Neural cell (in vitro differentiated cells): ENCODE results near the gene ZNF438. TPM values are rescaled to one million over a fixed set of nuclear protein-coding genes. Genes with fewer than 3 reads are reported as not detected.

Experiments
- H2AFZ ChIP-seq: fragments of 200-600, 300-800 bp; sonication (generic), shearing (Covaris generic); 2 replicates; pipeline ENCODE4 v1.6.0; 2014; ENCODE audit warnings: low read depth, mild to moderate bottlenecking, antibody characterized with exemption, low read length, moderate library complexity
- H3F3A ChIP-seq: fragments of 200-600 bp; shearing (Covaris generic); 2 replicates; pipeline ENCODE4 v1.6.1; 2016; ENCODE audit warnings: mild to moderate bottlenecking, moderate library complexity, mixed read lengths, antibody characterized with exemption, low read length; ENCODE audit not compliant: insufficient read depth, poor library complexity, severe bottlenecking
- H3K27ac ChIP-seq: fragments of 200-600, 300-800 bp; sonication (generic), shearing (Covaris generic); 2 replicates; pipeline ENCODE4 v1.5.1; 2014; ENCODE audit warnings: mild to moderate bottlenecking, low read length, moderate library complexity
- H3K27me3 ChIP-seq: fragments of 300-800, 200-600 bp; sonication (generic), shearing (Covaris generic); 2 replicates; pipeline ENCODE4 v1.6.0; 2014; ENCODE audit warnings: mild to moderate bottlenecking, low read depth, low read length, moderate library complexity; ENCODE audit not compliant: insufficient read depth
- H3K36me3 ChIP-seq: fragments of 300-800, 200-600 bp; sonication (generic), shearing (Covaris generic); 2 replicates; pipeline ENCODE4 v1.5.1; 2014; ENCODE audit warnings: mild to moderate bottlenecking, antibody characterized with exemption, low read length, moderate library complexity; ENCODE audit not compliant: insufficient read depth
- H3K4me2 ChIP-seq: fragments of 300-800, 200-600 bp; sonication (generic), shearing (Covaris generic); 2 replicates; pipeline ENCODE4 v1.6.0; 2014; ENCODE audit warnings: mild to moderate bottlenecking, low read length
- H3K4me3 ChIP-seq: fragments of 300-800, 200-600 bp; sonication (generic), shearing (Covaris generic); 2 replicates; pipeline ENCODE4 v1.5.1; 2014; ENCODE audit warnings: mild to moderate bottlenecking, low read length, moderate library complexity
- H3K79me2 ChIP-seq: fragments of 200-600 bp; shearing (Covaris generic); replicated peaks from 2 replicates; pipeline ENCODE4 v1.6.0; 2014; ENCODE audit warnings: mild to moderate bottlenecking, low read length, moderate library complexity; ENCODE audit not compliant: insufficient read depth
- H3K9ac ChIP-seq: fragments of 300-800, 200-600 bp; sonication (generic), shearing (Covaris generic); 2 replicates; pipeline ENCODE4 v1.6.1; 2016; ENCODE audit warnings: mild to moderate bottlenecking, low read length, mixed read lengths
- H3K9me2 ChIP-seq: fragments of 200-600 bp; shearing (Covaris generic); 2 replicates; pipeline ENCODE4 v1.6.1; 2016; ENCODE audit warnings: mild to moderate bottlenecking, low read length, mixed read lengths; ENCODE audit not compliant: insufficient read depth
- H3K9me3 ChIP-seq: fragments of 200-600, 300-800 bp; sonication (generic), shearing (Covaris generic); 2 replicates; pipeline ENCODE4 v1.6.1; 2016; ENCODE audit warnings: mild to moderate bottlenecking, mixed run types, low read length, moderate library complexity, mixed read lengths
- H4K20me1 ChIP-seq: fragments of 200-600 bp; shearing (Covaris generic); 2 replicates; pipeline ENCODE4 v1.6.1; 2016; ENCODE audit warnings: mild to moderate bottlenecking, mixed run types; ENCODE audit not compliant: insufficient read depth
- EP300 ChIP-seq: fragments of 450-650 bp; conservative IDR thresholded peaks from 2 replicates; pipeline ENCODE4 v1.6.1; 2014; ENCODE audit warnings: antibody characterized with exemption, mild to moderate bottlenecking, moderate library complexity; ENCODE audit not compliant: poor library complexity, severe bottlenecking
- EZH2 ChIP-seq: fragments of 200-600, 300-800 bp; shearing (Covaris generic), sonication (generic); IDR thresholded peaks from 2 replicates; pipeline ENCODE4 v1.6.1; 2014; ENCODE audit warnings: antibody characterized with exemption, low read length, borderline replicate concordance, mild to moderate bottlenecking; ENCODE audit not compliant: insufficient read depth, poor library complexity, severe bottlenecking
- MXI1 ChIP-seq: fragments of 450-650 bp; conservative IDR thresholded peaks from 2 replicates; pipeline ENCODE4 v1.6.1; 2014; ENCODE audit warnings: antibody characterized with exemption, mild to moderate bottlenecking; ENCODE audit not compliant: poor library complexity, severe bottlenecking
- POLR2AphosphoS5 ChIP-seq: IDR thresholded peaks from 2 replicates; pipeline ENCODE4 v1.6.1; 2012
- RAD21 ChIP-seq: fragments of 450-650 bp; conservative IDR thresholded peaks from 2 replicates; pipeline ENCODE4 v1.6.1; 2014; ENCODE audit warnings: antibody characterized with exemption, mild to moderate bottlenecking, moderate library complexity
- SMC3 ChIP-seq: fragments of 450-650 bp; conservative IDR thresholded peaks from 2 replicates; pipeline ENCODE4 v1.6.1; 2014; ENCODE audit warnings: antibody characterized with exemption, mild to moderate bottlenecking, moderate library complexity; ENCODE audit not compliant: poor library complexity
- TAF1 ChIP-seq: IDR thresholded peaks from 2 replicates; pipeline ENCODE4 v1.6.1; 2012; ENCODE audit warnings: low read depth
- polyA plus RNA-seq: library from polyadenylated mRNA; depleted of rRNA; stranded (reverse); fragments of >200 nt; gene quantifications from 2 replicates; pipeline ENCODE4 v1.2.3, GENCODE V29; 2014
- TF ChIP-seq, protein P1 (sequence below): fragments of 450-650 bp; IDR thresholded peaks from 2 replicates; pipeline ENCODE4 v1.5.1; 2014; ENCODE audit warnings: antibody characterized with exemption, mild to moderate bottlenecking, moderate library complexity; ENCODE audit not compliant: poor library complexity, severe bottlenecking
- TF ChIP-seq, protein P2 (sequence below): IDR thresholded peaks from 2 replicates; pipeline ENCODE4 v1.6.1; 2012; ENCODE audit warnings: borderline replicate concordance

ZNF438 gene
- polyA plus RNA-seq, 1 donor from 2014 or later = 0.78 TPM

DNA sequence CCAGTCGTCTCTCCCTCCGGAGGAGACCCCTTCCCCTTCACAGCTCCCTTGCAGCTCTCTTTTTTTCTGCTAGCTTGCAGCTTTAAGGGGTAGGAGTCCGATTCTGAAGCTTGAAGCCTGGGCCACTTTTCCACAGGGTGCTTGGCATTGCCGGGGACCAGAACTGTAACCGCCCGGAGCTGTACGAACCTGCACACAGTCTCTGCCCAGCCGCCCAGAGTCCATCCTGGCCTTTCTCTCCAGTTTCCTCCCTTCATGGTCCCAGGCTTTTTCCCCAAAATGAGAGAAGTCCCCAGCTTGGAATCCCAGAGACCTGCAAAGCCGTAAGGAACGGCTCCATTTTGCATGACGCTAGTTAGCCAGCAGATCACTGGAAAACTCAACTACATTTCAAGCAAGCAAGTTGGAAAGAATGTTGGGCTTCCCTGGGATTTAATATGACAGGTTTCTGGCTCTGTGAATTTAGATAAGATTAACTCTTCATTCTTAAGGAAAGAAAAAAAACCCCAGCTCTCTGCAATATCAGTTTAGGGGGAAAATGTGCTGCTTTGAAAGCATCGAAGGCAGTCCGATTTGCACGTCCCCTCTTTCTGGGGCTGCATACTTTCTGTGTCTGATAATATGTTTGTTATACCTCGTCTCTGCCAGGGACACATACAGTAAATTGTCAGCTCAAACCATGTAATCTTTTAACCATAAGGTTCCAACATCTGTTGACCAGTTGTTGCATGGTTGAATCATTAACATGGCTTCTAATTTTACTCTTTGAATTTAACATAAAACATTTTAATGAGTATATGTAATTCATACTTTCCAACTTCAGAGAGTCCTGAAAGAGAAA, 212.1 kb downstream of the ZNF438 start:
- Histone ChIP-seq H3K79me2 (no peaks in the 10 kb centered on the region), H3K36me3 (no peaks in the 10 kb centered on the region), H3K27me3 (no peaks in the 10 kb centered on the region), H3F3A (no peaks in the 10 kb centered on the region), H3K9me3 (no peaks in the 10 kb centered on the region), H3K4me2 (no peak overlapping the region), H3K9ac (no peak overlapping the region), H3K9me2 (no peaks in the 10 kb centered on the region), H2AFZ (no peak overlapping the region), H4K20me1 (no peaks in the 10 kb centered on the region), H3K4me3 (no peak overlapping the region), H3K27ac (no peak overlapping the region)
- TF ChIP-seq, protein P1, sequence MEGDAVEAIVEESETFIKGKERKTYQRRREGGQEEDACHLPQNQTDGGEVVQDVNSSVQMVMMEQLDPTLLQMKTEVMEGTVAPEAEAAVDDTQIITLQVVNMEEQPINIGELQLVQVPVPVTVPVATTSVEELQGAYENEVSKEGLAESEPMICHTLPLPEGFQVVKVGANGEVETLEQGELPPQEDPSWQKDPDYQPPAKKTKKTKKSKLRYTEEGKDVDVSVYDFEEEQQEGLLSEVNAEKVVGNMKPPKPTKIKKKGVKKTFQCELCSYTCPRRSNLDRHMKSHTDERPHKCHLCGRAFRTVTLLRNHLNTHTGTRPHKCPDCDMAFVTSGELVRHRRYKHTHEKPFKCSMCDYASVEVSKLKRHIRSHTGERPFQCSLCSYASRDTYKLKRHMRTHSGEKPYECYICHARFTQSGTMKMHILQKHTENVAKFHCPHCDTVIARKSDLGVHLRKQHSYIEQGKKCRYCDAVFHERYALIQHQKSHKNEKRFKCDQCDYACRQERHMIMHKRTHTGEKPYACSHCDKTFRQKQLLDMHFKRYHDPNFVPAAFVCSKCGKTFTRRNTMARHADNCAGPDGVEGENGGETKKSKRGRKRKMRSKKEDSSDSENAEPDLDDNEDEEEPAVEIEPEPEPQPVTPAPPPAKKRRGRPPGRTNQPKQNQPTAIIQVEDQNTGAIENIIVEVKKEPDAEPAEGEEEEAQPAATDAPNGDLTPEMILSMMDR = no peak
- TF ChIP-seq SMC3 (no peak), EZH2 (no peak), POLR2AphosphoS5 (no peak), TAF1 (no peak), MXI1 (no peak), RAD21 (no peak), EP300 (no peak)
- TF ChIP-seq, protein P2, sequence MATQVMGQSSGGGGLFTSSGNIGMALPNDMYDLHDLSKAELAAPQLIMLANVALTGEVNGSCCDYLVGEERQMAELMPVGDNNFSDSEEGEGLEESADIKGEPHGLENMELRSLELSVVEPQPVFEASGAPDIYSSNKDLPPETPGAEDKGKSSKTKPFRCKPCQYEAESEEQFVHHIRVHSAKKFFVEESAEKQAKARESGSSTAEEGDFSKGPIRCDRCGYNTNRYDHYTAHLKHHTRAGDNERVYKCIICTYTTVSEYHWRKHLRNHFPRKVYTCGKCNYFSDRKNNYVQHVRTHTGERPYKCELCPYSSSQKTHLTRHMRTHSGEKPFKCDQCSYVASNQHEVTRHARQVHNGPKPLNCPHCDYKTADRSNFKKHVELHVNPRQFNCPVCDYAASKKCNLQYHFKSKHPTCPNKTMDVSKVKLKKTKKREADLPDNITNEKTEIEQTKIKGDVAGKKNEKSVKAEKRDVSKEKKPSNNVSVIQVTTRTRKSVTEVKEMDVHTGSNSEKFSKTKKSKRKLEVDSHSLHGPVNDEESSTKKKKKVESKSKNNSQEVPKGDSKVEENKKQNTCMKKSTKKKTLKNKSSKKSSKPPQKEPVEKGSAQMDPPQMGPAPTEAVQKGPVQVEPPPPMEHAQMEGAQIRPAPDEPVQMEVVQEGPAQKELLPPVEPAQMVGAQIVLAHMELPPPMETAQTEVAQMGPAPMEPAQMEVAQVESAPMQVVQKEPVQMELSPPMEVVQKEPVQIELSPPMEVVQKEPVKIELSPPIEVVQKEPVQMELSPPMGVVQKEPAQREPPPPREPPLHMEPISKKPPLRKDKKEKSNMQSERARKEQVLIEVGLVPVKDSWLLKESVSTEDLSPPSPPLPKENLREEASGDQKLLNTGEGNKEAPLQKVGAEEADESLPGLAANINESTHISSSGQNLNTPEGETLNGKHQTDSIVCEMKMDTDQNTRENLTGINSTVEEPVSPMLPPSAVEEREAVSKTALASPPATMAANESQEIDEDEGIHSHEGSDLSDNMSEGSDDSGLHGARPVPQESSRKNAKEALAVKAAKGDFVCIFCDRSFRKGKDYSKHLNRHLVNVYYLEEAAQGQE = no peak

DNA sequence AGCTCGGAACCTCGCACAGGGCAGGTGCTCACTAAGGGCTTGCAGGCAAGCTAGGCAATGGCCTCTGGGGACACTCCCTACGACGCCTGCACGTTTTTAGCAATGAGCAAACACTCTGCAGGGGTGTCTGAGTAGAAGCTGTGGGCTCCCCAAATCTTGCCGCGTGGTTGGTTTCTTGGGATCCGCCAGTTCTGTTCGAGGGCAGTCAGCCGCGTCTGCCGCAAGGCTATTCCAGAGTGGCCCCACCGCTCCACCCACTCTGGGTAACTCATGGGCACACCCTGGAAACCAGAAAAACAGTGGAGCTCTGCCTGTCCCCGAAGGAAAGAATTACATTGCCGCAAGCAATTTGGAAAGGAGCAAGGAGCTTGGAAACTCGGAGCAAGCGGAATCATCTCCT, 212.8 kb downstream of the ZNF438 start:
- Histone ChIP-seq H3K4me3 (no peak overlapping the region), H3K4me2 (no peak overlapping the region), H3K9me2 (no peaks in the 10 kb centered on the region), H3K79me2 (no peaks in the 10 kb centered on the region), H2AFZ (no peak overlapping the region), H3K9me3 (no peaks in the 10 kb centered on the region), H3K9ac (no peak overlapping the region), H3K36me3 (no peaks in the 10 kb centered on the region), H3F3A (no peaks in the 10 kb centered on the region), H3K27me3 (no peaks in the 10 kb centered on the region), H3K27ac (no peak overlapping the region), H4K20me1 (no peaks in the 10 kb centered on the region)
- no peak for TF ChIP-seq SMC3
- TF ChIP-seq, protein P1 = no peak
- TF ChIP-seq RAD21 = no peak
- no peak for TF ChIP-seq EZH2
